CD14-positive monocyte (primary cell): ENCODE data around the gene SLC6A11. TPM values are rescaled to one million over a fixed set of nuclear protein-coding genes. Genes with fewer than 3 reads are reported as not detected.

ENCODE experiments used
- DNase-seq, 3 donors: peaks; one replicate each; pipeline ENCODE4 v3.0.0-alpha.2; 2011 to 2022
- H2AFZ ChIP-seq: 2 replicates; pipeline ENCODE4 v1.6.0; 2012; ENCODE audit warnings: mild to moderate bottlenecking, low read depth, low read length, inconsistent platforms; ENCODE audit not compliant: insufficient read depth, poor library complexity, severe bottlenecking
- H3K27ac ChIP-seq, 2 donors: 1 replicate in 1 of 2; 2 replicates in 1 of 2; pipeline ENCODE4 v1.5.1; 2012 to 2013; ENCODE audit warnings: low read length in 2 of 2, control low read depth in 1 of 2, inconsistent platforms in 1 of 2, low read depth in 1 of 2, mild to moderate bottlenecking in 1 of 2
- H3K27me3 ChIP-seq, 2 donors: one replicate each; pipeline versions ENCODE4 v1.6.0 to v1.6.1; 2011 to 2013; ENCODE audit warnings: low read length in 2 of 2; ENCODE audit not compliant: control insufficient read depth in 2 of 2, insufficient read depth in 2 of 2
- H3K36me3 ChIP-seq, 2 donors: replicated peaks in 1 of 2; 1 replicate in 1 of 2; 2 replicates in 1 of 2; pipeline versions ENCODE4 v1.5.1 to v1.6.1; 2012 to 2013; ENCODE audit warnings: low read length in 2 of 2, control low read depth in 1 of 2, inconsistent platforms in 1 of 2, mild to moderate bottlenecking in 1 of 2; ENCODE audit not compliant: insufficient read depth in 2 of 2, control insufficient read depth in 1 of 2
- H3K4me1 ChIP-seq, 2 donors: 1 replicate in 1 of 2; 2 replicates in 1 of 2; pipeline versions ENCODE4 v1.5.1 to v1.6.1; 2012 to 2013; ENCODE audit warnings: low read length in 2 of 2, control low read depth in 1 of 2, inconsistent platforms in 1 of 2, mild to moderate bottlenecking in 1 of 2, moderate library complexity in 1 of 2; ENCODE audit not compliant: insufficient read depth in 2 of 2, control insufficient read depth in 1 of 2
- H3K4me2 ChIP-seq: replicated peaks from 2 replicates; pipeline ENCODE3; 2012; ENCODE audit warnings: low read length, moderate library complexity, mild to moderate bottlenecking; ENCODE audit not compliant: poor library complexity, severe bottlenecking; ENCODE audit errors: extremely low read depth
- H3K4me3 ChIP-seq, 3 experiments: fragments of 200-600 bp in 1 of 3; sonication (generic) in 1 of 3; replicated peaks in 1 of 3; 1 replicate in 2 of 3; 2 replicates in 1 of 3; pipeline ENCODE4 v1.5.1; 2011 to 2013; ENCODE audit warnings: low read length in 3 of 3, mild to moderate bottlenecking in 3 of 3, control low read depth in 2 of 3, low read depth in 2 of 3, inconsistent platforms in 1 of 3, moderate library complexity in 1 of 3
- H3K79me2 ChIP-seq: 2 replicates; pipeline ENCODE4 v1.6.0; 2012; ENCODE audit warnings: mild to moderate bottlenecking, control low read depth, inconsistent platforms, low read length, moderate library complexity; ENCODE audit not compliant: insufficient read depth
- H3K9ac ChIP-seq: 2 replicates; pipeline ENCODE4 v1.6.0; 2017; ENCODE audit warnings: low read length, mild to moderate bottlenecking; ENCODE audit not compliant: insufficient read depth, poor library complexity, severe bottlenecking
- H3K9me3 ChIP-seq, 2 donors: replicated peaks in 1 of 2; 1 replicate in 1 of 2; 2 replicates in 1 of 2; pipeline versions ENCODE4 v1.5.1 to v1.6.1; 2012 to 2013; ENCODE audit warnings: low read length in 2 of 2, control low read depth in 1 of 2; ENCODE audit not compliant: control insufficient read depth in 1 of 2, insufficient read depth in 1 of 2
- H4K20me1 ChIP-seq: 2 replicates; pipeline ENCODE4 v1.6.0; 2012; ENCODE audit warnings: mild to moderate bottlenecking, low read length, control low read depth, moderate library complexity; ENCODE audit not compliant: insufficient read depth
- H3K27ac Mint-ChIP-seq, 7 donors: one replicate each; pipeline ENCODE4 v1.8.0; 2020; ENCODE audit warnings: mild to moderate bottlenecking in 7 of 7, mixed read lengths in 7 of 7, moderate library complexity in 6 of 7, inconsistent platforms in 2 of 7
- H3K27me3 Mint-ChIP-seq, 3 donors: one replicate each; pipeline ENCODE4 v1.8.0; 2021 to 2022; ENCODE audit warnings: low read depth in 3 of 3, mild to moderate bottlenecking in 3 of 3, mixed read lengths in 3 of 3, moderate library complexity in 3 of 3, inconsistent platforms in 1 of 3
- H3K36me3 Mint-ChIP-seq, 2 donors: one replicate each; pipeline ENCODE4 v1.8.0; 2020; ENCODE audit warnings: mixed read lengths in 2 of 2, inconsistent platforms in 1 of 2, mild to moderate bottlenecking in 1 of 2
- H3K4me1 Mint-ChIP-seq: one replicate; pipeline ENCODE4 v1.8.0; 2020; ENCODE audit warnings: mild to moderate bottlenecking, mixed read lengths
- H3K4me3 Mint-ChIP-seq, 2 donors: one replicate each; pipeline ENCODE4 v1.8.0; 2020; ENCODE audit warnings: mild to moderate bottlenecking in 2 of 2, mixed read lengths in 2 of 2, moderate library complexity in 1 of 2
- H3K9me3 Mint-ChIP-seq, 7 donors: one replicate each; pipeline ENCODE4 v1.8.0; 2020 to 2022; ENCODE audit warnings: mixed read lengths in 7 of 7, mild to moderate bottlenecking in 6 of 7, moderate library complexity in 6 of 7, inconsistent platforms in 2 of 7
- WGBS: methylation state at CpG from one replicate; pipeline ENCODE4 v1.1.5; 2013; ENCODE audit warnings: missing lambda C conversion rate; ENCODE audit not compliant: insufficient coverage; 5-methylcytosine and 5-hydroxymethylcytosine counted together
- intact Hi-C, 2 donors: fragments of 100-400 bp; cut with micrococcal nuclease; formaldehyde crosslinking; loops; one replicate each; pipeline versions ENCODE4 v1.15.0 to v1.15.1; 2023
- polyA plus RNA-seq, 3 donors: library from polyadenylated mRNA; depleted of rRNA in 1 of 3; unstranded in 2 of 3; stranded (reverse) in 1 of 3; fragments of 300-500 nt in 2 of 3; fragments of >200 nt in 1 of 3; fragmentation: Illumina TruSeq in 2 of 3; gene quantifications; 1 replicate in 2 of 3; 2 replicates in 1 of 3; pipeline ENCODE4 v1.2.3, GENCODE V29; 2012 to 2021
- TF ChIP-seq, protein P1 (sequence below): fragments of 200-600 bp; IDR thresholded peaks from one replicate; pipeline ENCODE4 v1.8.0; 2022; ENCODE audit warnings: antibody characterized with exemption, mild to moderate bottlenecking

SLC6A11 gene
- polyA plus RNA-seq, 3 donors, result not detected

- Histone ChIP-seq H3K9ac (no peak overlapping the region), H3K4me1 (peaks cover 0 to under 1% of the 10 kb centered on the region in 2 donors), H3K27me3 (no peaks in the 10 kb centered on the region), H3K4me3 (no peak overlapping the region), H3K36me3 (no peaks in the 10 kb centered on the region), H2AFZ (no peak overlapping the region), H3K27ac (no peak overlapping the region), H3K9me3 (no peaks in the 10 kb centered on the region), H3K79me2 (no peaks in the 10 kb centered on the region), H3K4me2 (no peak overlapping the region), H4K20me1 (no peaks in the 10 kb centered on the region)
- no peaks in the 10 kb centered on the region for H3K9me3 Mint-ChIP-seq
- peaks cover 2 to 4% (median 2%) of the 10 kb centered on the region in 3 donors for H3K27me3 Mint-ChIP-seq
- H3K4me1 Mint-ChIP-seq, result no peaks in the 10 kb centered on the region
- no peak for DNase-seq
- intact Hi-C loops, result no loop called here
- no peak overlapping the region for H3K27ac Mint-ChIP-seq
- 90% methylated on average over 11 of the region's 17 CpGs for WGBS
- H3K4me3 Mint-ChIP-seq, result no peak overlapping the region
- H3K36me3 Mint-ChIP-seq, result no peaks in the 10 kb centered on the region
- TF ChIP-seq, protein P1, sequence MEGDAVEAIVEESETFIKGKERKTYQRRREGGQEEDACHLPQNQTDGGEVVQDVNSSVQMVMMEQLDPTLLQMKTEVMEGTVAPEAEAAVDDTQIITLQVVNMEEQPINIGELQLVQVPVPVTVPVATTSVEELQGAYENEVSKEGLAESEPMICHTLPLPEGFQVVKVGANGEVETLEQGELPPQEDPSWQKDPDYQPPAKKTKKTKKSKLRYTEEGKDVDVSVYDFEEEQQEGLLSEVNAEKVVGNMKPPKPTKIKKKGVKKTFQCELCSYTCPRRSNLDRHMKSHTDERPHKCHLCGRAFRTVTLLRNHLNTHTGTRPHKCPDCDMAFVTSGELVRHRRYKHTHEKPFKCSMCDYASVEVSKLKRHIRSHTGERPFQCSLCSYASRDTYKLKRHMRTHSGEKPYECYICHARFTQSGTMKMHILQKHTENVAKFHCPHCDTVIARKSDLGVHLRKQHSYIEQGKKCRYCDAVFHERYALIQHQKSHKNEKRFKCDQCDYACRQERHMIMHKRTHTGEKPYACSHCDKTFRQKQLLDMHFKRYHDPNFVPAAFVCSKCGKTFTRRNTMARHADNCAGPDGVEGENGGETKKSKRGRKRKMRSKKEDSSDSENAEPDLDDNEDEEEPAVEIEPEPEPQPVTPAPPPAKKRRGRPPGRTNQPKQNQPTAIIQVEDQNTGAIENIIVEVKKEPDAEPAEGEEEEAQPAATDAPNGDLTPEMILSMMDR, result no peak
Observed at GRCh38 chr3:10852066-10852808, 36.2 kb downstream of the SLC6A11 start.

- intact Hi-C loops, result no loop called here
- peaks cover 2 to 7% (median 3%) of the 10 kb centered on the region in 3 donors for H3K27me3 Mint-ChIP-seq
Observed at GRCh38 chr3:10855083-10855870, 39.2 kb downstream of the SLC6A11 start.

More at GRCh38 chr3:10855083-10855870, 39.2 kb downstream of the SLC6A11 start:
- peaks cover 0 to 6% (median 2%) of the 10 kb centered on the region in 7 donors for H3K9me3 Mint-ChIP-seq
- no peak overlapping the region for H3K4me2 ChIP-seq
- H3K79me2 ChIP-seq, result no peaks in the 10 kb centered on the region
- H3K36me3 Mint-ChIP-seq, result no peaks in the 10 kb centered on the region
- no peak overlapping the region for H3K4me3 Mint-ChIP-seq
- no peak overlapping the region for H3K9ac ChIP-seq
- H3K4me1 ChIP-seq, result no peaks in the 10 kb centered on the region
- no CpG with 5 or more reads among the region's 2 CpGs for WGBS
- DNase-seq, result no peak
- no peaks in the 10 kb centered on the region for H3K4me1 Mint-ChIP-seq
- H2AFZ ChIP-seq, result no peak overlapping the region
- no peak overlapping the region for H3K4me3 ChIP-seq
- H4K20me1 ChIP-seq, result no peaks in the 10 kb centered on the region
- H3K27ac ChIP-seq, result no peak overlapping the region
- H3K36me3 ChIP-seq, result no peaks in the 10 kb centered on the region
- TF ChIP-seq, protein P1, result no peak
- H3K27me3 ChIP-seq, result no peaks in the 10 kb centered on the region
- no peaks in the 10 kb centered on the region for H3K9me3 ChIP-seq
- no peak overlapping the region for H3K27ac Mint-ChIP-seq
